PFSK-1 (cell line): ENCODE results near the gene FNDC3A.

Experiments used
- FOXP2 ChIP-seq: optimal IDR thresholded peaks from 2 replicates; pipeline ENCODE3; 2011; ENCODE audit warnings: borderline replicate concordance, control low read depth, inconsistent platforms; ENCODE audit not compliant: insufficient read depth; ENCODE audit errors: extremely low read length, extremely low read depth
- POLR2AphosphoS5 ChIP-seq: IDR thresholded peaks from 2 replicates; pipeline ENCODE4 v1.6.1; 2012; ENCODE audit warnings: low read depth, mild to moderate bottlenecking, control low read depth, low read length, moderate library complexity
- REST ChIP-seq, 2 experiments: IDR thresholded peaks; 2 replicates each; pipeline versions ENCODE4 v1.6.1 to v1.8.0; 2011 to 2012; ENCODE audit warnings: low read depth in 2 of 2, low read length in 2 of 2, control low read depth in 1 of 2, inconsistent platforms in 1 of 2, mild to moderate bottlenecking in 1 of 2, moderate library complexity in 1 of 2; ENCODE audit not compliant: insufficient read depth in 1 of 2
- SIN3A ChIP-seq: IDR thresholded peaks from 2 replicates; pipeline ENCODE4 v1.6.1; 2012; ENCODE audit warnings: mild to moderate bottlenecking, low read length, moderate library complexity, borderline replicate concordance; ENCODE audit not compliant: insufficient read depth
- TAF1 ChIP-seq: IDR thresholded peaks from 2 replicates; pipeline ENCODE4 v1.6.1; 2012; ENCODE audit warnings: low read length, control low read depth, borderline replicate concordance; ENCODE audit not compliant: insufficient read depth

Gene FNDC3A

DNA sequence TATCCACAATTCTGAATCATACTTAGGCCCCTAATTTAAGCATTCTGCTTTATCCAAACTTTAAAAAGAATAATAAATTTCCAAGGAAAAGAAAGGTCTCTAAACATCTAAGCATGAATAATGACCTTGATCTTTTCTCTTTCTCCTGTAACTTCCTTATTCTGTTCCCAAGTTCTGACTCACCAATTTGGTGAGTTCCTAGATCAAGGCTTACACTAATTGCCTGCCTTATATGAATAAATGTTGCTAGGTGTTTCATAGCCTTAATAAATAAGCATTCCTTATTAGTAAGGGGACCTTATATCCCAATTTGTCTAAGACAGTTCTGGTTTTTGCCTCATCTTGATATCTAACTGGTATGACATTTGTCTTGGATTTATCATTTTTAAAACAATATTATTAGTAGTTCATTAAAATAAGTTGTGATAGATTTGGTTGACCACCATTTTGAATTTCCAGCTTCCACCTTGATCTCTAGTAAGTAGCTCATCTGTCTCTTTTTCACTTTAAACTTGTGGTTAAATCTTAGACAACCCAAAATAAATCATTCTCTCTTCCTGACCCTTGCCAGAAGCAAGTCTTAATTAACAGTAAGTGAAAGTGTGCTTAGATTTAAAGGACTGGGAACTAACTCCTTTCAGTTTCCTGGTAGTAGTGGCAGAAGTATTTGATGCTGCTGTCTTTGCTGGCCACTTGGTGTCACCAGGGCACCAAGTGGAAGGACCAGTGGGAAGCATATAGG, 123.2 kb downstream of the FNDC3A start:
- TF ChIP-seq TAF1, result no peak
- no peak for TF ChIP-seq SIN3A
- TF ChIP-seq REST (IDR thresholded peaks at IDR 0.05; ENCODE audit: insufficient read depth in 1 of 2, low read depth in 2 of 2, low read length in 2 of 2), result no peak
- TF ChIP-seq POLR2AphosphoS5, result no peak
- no peak for TF ChIP-seq FOXP2

DNA sequence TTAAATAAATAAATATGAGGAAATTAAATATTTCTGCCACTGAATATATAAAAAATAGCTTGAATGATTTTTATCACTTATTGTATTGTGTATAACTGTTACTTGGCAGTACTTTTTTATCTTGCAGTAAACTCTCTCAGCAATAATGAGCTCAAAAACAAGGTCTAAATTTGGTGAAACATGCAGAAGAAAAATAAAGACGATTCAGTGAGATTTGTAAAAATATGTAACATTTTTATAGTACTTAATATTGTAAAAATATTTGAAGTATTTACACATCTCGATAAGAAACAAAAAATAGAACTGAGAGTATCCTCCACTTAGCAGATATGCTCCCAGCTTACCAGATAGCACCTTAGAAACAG, 123.8 kb downstream of the FNDC3A start:
- no peak for TF ChIP-seq POLR2AphosphoS5
- TF ChIP-seq TAF1, result no peak
- no peak for TF ChIP-seq FOXP2
- no peak for TF ChIP-seq REST (IDR thresholded peaks at IDR 0.05; ENCODE audit: insufficient read depth in 1 of 2, low read depth in 2 of 2, low read length in 2 of 2)
- no peak for TF ChIP-seq SIN3A

GRCh38 chr13:49100637-49101570, 125.2 kb downstream of the FNDC3A start:
- no peak for TF ChIP-seq REST (IDR thresholded peaks at IDR 0.05; ENCODE audit: insufficient read depth in 1 of 2, low read depth in 2 of 2, low read length in 2 of 2)
- TF ChIP-seq POLR2AphosphoS5, result no peak
- no peak for TF ChIP-seq FOXP2
- TF ChIP-seq SIN3A, result no peak
- no peak for TF ChIP-seq TAF1

- TF ChIP-seq SIN3A (no peak), TAF1 (no peak), REST (IDR thresholded peaks at IDR 0.05; ENCODE audit: insufficient read depth in 1 of 2, low read depth in 2 of 2, low read length in 2 of 2) (no peak), FOXP2 (no peak), POLR2AphosphoS5 (no peak)
These were observed 132.5 kb downstream of the FNDC3A start for GRCh38 chr13:49108196-49108595.
